GM21515 (cell line): Measurements from ENCODE around the gene ZBTB5.
A peak's percentile ranks its signal among the peaks of the same experiment; 100 is the strongest.
"Not testable (repeated sequence)": the region's sequence is repeated elsewhere in the genome, so short reads cannot be mapped to it uniquely, and the experiment has no call there.

Experiments
- ATAC-seq: cut with Tn5 transposase; IDR thresholded peaks from one replicate; pipeline ENCODE4 v1.9.1; 2021; ENCODE audit not compliant: unreplicated experiment

Gene ZBTB5, protein sequence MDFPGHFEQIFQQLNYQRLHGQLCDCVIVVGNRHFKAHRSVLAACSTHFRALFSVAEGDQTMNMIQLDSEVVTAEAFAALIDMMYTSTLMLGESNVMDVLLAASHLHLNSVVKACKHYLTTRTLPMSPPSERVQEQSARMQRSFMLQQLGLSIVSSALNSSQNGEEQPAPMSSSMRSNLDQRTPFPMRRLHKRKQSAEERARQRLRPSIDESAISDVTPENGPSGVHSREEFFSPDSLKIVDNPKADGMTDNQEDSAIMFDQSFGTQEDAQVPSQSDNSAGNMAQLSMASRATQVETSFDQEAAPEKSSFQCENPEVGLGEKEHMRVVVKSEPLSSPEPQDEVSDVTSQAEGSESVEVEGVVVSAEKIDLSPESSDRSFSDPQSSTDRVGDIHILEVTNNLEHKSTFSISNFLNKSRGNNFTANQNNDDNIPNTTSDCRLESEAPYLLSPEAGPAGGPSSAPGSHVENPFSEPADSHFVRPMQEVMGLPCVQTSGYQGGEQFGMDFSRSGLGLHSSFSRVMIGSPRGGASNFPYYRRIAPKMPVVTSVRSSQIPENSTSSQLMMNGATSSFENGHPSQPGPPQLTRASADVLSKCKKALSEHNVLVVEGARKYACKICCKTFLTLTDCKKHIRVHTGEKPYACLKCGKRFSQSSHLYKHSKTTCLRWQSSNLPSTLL

DNA sequence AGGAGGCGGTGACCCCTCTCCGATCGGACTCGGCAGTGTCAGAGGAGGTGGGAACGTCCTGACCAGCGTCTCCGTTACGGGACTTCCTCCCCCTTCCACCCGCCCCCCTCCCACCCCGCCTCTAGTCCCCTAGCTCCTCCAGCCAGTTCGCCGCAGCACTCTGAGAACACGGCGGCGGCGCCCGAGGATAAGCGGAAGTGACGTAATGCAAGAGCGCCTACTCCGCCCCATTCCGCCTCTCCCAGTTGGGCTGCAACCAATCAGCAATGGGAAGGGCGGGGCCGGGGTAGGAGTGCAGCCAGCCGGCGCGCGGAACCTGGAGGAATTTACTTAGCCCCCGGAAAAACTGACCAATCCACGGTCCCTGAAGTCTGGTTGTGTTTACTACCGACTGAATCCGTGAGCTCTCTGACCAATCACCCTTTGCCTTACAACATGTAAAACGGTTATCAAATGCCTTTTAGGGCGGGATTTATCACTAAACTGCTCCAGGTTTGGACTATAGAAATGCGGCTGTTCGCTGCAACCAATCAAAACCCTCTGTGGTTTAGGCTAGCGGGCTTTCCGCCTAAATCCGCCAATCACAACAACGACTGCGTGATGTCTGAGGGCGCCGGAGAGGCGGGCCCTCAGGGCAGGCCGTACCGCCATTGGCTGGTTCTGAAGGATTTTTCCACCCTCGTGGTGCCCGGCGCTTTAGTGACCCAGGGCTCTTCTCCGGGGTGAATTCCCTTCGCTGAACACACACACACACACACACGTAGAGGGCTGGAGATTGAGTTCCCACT is at the start of gene ZBTB5:
Gene ZBTB5, minus strand, starts transcription at position 202 of the 788 bp plus-strand sequence. CDS start 22,899 bp downstream, outside the sequence.
- peak; percentile 76 for ATAC-seq

DNA sequence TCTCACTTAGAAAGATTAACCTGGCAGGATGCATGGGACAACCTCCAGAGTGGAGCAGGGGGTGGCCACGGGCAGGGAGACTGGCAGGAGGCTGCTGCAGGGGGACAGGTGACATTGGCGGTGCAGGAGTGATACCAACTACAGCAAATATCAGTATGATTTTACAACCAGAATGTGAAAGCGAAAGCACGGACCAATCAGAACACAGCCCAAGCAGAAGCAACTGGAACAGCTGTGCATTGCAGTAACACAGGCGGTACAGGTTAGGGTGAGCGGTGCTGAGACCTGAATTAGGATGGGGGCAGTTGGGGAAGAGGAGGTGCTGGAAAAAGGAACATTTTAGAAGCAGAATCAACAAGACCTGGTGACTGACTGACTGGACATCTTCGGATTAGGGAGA is 49.7 kb upstream of the ZBTB5 start:
- no peak for ATAC-seq

DNA sequence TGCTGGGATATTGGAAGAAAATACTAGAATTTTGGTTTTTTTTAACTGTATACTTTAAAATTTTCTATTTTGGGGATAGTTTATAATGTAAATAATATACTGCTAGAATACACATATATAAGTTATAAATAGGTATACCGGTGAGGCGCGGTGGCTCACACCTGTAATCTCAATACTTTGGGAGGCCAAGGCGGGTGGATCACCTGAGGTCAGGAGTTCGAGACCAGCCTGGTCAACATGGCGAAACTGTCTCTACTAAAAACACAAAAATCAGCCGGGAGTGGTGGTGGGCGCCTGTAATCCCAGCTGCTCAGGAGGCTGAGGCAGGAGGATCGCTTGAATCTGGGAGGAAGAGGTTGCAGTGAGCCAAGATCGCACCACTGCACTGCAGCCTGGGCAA is 49.2 kb upstream of the ZBTB5 start:
- ATAC-seq: not testable (repeated sequence)

DNA sequence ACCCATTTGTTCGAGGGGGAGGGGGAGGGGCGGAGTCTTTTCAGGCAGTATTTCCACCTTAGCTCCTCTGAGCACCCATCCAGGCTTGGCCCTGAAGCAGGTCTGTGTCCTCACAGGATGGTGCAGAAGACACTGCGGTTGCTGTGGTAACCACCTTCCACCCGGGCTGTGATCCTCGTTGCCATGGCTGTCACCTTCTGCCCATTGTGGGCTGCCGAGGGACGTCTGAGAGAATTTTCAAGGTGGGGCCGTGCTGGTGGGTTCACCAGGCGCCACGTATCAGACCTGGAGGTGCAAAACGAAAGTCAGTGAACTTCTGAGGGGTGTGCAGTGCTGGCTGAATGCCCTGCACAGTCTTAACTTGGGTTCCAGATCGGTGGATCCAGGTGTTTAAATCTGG is 47.2 kb upstream of the ZBTB5 start:
- no peak for ATAC-seq

DNA sequence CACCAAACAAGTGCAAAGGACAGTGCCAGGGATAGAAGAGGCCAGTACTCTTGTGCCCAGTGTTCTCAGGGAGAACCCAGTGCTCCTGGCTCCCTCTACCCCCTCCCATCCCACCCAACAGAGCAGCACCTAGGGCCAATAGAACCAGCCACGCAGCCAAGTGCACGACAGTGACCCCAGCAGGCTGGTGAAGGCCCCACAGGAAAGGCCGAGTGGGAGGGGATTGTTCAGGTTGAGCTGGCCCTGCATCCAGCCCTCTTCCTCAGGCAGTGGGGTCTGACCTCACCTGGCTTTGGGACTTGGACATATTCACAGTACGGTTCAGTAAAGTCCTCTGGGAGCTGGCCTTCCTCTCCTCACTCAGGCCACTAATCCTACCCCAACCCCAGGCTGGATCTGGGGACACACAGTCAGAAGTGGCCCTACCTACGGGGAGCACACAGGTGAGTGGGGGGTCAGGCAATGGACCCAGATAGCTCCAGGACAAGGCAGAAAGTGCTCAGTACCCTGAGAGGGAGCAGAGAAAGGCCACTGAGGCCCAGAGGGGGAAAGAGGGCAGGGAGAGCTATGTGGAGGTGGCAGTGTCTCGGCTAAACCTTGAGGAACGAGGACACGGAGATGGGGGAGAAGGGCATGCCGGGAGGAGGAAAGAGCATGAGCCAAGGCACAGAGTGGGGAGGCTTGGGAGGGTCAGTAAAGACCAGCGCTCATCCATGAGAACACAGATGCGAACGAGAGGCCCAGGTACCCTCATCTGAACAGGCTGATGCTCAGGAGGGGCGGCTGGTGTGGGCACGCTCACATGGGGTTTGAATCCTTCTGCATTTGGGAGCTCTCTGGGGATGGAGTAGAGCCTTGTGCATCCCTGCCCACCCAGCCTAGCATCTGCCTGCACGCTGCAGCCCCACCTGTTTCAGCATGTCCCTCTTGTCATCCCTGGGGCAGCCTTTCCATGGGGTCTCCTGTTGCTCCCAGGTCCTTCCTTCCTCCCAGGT is 46.1 kb upstream of the ZBTB5 start:
- ATAC-seq: no peak

DNA sequence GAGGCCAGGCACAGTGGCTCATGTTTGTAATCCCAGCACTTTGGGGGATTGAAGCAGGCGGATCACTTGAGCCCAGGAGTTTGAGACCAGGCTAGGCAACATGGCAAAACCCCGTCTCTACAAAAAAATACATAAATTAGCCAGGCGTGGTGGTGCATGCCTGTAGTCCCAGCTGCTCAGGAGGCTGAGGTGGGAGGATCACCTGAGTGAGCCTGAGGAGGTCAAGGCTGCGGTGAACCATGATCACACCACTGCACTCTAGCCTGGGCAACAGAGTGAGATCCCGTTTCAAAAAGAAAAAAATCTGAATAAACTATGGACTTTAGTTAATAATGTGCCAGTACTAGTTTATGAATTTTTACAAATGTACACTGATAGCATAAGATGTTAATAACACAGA is 44.8 kb upstream of the ZBTB5 start:
- ATAC-seq: not testable (repeated sequence)

DNA sequence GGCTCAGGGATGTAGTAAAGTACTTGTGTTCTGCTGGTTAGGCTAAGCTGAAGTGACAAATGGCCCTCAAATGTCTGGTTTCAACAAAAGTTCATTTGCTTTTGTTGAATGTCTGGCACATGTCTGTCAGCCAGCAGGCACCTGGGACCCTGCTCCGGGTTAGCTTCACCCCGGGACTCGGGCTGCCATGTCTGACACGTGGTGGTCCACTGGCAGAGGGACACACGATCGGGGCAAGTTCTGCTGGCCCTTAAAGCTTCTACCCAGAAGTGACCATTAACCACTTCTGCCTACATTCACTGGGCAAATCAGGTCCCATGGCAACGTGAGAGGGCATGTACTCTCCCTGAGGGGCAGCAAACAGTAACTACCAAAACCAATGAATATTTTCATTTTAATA is 44.3 kb upstream of the ZBTB5 start:
- ATAC-seq: no peak

DNA sequence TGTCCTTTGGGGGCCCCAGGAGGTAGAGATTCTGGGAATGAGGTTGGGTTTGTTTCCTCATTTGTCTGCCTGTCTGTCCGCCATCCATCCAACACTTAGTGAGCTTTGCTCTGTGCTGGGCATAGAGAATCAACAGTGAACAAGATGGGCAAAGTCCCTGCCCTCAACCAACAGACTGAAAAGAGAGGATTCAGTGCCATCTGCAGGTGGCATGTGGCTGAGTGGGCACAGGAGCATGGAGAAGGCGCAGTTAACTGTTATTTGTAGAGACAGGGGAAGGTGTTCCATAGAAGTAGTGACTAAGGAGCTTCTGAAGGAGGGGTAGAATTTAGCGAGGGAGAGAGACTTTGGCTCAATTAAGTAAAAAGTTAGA is 43.6 kb upstream of the ZBTB5 start:
- ATAC-seq: no peak

DNA sequence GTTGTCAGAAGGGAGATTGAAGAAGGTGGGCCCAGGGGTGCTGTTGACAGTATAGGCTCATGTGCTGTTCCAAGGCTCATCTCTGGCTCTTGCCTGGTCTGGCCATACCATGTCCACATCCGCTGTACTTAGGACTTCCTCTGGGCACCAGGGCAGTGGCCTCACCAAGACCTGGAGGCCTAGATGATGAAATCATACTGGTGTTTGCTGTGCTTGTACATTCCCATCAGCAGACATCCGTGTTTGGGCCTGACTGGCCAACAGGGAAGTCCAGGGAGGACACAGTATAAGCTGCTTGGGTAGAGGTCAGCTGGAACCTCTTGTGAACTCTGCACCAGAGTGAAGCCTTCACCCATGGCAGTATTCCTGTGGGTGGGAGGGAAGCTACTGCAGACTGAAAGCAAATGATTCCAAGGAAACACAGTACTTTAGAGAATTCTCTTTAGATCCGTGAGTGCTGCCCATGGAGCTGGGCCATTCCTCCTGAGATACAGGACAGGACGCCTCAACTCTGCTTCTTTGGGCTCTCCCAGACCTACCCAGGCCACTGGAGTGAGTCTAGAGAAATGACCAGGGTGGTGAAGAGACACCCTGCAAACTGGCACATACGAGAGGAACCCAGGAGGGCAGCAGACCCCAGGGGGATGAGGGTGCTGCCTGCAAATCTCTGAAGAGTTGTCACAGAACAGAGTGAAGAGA is 43.0 kb upstream of the ZBTB5 start:
- no peak for ATAC-seq

DNA sequence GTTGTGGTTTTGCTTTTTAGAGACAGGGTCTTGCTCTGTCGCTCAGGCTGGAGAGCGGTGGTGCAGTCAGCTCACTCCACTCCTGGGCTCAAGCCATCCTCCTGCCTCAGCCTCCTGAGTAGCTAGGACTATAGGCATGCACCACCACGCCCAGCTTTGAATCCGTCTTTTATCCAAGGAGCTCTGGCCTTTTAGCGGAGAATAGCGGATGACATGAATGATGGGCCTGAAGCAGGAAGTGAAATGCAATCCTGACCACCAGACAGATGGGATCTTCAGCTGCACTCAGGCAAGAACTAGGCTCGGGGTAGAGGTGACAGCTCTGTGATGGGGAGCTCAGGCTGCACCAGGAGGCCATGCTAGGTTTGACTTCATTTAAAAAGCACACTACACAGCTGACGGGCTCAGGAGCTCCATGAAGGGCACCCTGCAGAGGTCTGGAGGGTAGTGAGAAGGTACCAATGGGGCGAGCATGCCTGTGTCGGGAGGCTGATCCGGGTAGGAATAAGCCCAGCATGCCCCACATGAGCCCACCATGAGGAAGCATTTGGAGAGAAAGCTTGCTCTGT is 42.4 kb upstream of the ZBTB5 start:
- ATAC-seq: no peak

DNA sequence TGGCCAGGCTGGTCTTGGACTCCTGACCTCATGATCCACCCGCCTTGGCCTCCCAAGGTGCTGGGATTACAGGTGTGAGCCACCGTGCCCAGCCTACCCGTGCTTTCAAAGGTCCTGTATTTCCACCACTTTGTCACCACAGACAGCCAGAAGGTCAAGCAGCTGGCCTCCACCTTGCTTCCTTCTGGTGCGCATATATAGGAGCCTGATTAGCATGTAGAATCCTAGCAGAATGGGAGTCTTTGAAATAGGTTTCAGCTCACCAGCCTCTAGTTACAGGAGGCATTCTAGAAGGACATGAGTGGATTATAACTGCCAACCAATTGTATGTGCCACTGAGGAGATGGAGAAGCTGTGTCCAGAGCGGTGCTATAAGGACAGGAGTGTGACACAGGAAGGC is 39.4 kb upstream of the ZBTB5 start:
- ATAC-seq: no peak

DNA sequence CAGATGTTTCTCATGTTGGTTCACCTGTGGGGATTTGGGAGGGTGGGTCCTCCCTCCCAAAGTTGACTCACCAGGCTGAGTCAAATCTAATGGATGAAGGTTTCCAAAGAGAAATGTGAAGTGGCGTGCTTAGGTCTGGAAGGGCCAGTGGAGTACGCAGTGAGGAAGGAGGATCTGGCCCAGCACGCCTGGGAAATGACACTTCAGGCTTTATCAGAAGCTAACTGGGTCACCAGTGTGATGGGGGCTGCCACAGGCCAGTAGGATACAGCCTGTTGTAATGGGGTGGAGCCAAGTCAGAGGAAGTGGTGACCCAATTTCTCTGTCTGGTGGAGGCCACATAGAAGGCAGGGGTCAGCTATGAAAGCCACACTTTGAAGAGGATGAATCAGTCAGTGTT is 38.5 kb upstream of the ZBTB5 start:
- no peak for ATAC-seq

DNA sequence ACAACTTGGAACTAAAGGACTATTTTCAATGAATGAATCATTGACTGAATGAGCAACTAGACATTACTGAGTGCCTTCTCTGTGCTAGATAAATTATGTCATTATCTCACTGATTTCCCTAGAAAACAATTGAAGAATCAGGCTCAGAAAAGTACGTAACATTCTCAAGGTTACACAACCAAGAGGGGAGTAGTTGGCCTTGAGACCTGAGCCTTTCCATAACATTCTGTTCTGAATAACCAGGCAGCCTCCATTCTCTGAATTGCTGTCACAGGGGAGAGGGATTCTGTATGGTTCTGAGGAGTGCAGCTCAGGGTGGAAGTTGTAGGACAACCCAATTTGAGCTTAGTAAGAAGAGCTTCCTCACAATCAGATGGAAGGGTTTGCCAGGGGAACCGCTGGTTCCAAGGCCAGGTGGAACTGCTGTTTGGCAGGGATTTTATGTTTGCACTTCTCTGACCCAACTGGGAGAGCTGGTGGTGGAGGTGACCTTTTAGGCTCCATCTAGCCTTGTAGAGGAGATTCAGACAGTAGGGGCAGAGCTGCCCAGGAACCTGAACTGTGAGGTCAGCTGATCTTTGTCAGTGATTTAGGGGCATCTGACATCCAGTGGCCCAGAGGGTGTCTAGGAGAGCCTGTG is 36.8 kb upstream of the ZBTB5 start:
- no peak for ATAC-seq

DNA sequence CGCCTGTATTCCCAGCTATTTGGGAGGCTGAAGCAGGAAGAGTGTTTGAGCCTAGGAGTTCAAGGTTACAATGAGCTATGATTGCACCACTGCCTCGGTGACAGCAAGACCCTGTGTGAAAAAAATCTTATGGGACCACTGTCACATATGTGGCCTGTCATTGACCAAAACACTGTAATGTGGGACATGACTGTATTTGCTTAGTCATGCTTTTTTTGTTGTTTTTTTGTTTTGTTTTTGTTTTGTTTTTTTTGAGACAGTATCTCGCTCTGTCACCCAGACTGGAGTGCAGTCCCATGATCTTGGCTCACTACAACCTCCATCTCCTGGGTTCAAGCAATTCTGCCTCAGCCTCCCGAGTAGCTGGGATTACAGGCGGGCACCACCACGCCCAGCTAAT is 34.0 kb upstream of the ZBTB5 start:
- ATAC-seq: no peak

DNA sequence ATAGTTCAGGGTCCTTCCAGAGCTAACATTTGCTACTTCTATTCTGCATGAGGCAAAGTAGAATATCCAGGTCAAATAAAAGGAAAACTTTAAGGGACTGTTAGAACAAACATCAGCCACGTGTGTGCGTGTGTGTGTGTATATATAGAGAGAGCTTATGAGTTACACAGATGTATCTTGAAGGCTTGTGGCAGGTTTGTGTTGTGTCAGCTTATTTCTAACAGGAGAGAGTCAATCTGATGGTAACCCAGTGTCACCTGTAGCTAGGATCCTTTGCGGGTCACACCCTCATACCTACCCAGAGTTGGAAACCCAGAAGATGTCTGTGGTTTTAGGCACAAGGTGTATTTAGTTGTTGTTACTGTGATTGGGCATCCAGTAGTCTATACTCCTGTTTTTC is 33.2 kb upstream of the ZBTB5 start:
- ATAC-seq: no peak

DNA sequence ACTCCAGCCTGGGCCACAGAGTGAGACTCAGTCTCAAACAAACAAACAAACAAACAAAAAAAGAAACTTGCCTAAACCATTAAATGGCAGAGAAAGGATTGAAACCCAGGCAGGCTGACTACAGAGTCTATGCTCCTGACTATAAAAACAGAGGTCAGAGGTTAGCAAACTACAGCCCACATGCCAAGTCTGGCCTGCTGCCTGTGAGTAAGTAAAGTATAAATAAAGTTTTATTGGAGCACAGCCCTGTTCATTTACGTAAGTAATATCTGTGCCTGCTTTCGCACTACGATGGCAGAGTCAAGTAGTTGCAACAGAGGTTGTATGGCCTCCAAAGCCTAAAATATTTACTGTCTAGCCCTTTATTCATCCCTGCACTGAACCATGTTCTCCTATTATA is 32.1 kb upstream of the ZBTB5 start:
- no peak for ATAC-seq

DNA sequence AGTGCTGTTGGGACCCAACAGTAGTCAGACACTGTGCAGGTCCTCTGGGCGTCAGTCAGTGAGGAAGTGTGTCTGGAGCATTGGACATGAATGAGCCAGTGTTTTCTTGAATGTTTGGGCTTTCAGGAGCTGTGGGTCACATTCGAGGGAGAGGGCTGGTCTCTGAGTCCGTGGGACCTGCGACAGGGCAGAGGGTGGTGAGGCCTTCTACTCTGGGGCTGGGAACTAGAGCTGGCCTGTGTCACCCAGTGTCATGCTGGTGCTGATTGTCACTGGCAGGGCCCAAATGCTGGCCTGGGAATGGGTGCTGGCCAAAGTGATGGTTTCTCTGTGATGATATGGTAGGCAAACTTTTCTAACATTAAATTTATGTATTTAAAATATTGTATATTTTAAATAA is 30.8 kb upstream of the ZBTB5 start:
- no peak for ATAC-seq

DNA sequence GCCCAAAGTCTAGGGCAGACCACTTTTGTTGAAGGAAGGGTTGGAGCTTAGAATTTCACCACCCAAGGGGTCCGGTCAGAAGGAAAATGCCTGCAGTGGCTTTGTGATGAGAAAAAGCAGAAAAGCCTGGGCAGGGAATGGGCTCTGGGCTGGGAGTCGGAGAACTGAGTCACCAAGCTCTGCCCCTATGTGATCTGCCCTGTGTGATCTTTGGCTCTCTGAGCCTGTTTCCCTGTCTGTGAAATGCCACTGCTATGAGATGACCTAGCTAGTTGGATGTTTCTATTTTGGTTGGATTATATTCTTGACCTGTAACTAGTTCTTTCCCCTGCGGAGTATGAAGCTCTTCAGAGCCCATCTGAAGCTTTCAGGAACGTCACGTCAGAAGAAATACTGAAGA is 30.3 kb upstream of the ZBTB5 start:
- ATAC-seq: no peak

DNA sequence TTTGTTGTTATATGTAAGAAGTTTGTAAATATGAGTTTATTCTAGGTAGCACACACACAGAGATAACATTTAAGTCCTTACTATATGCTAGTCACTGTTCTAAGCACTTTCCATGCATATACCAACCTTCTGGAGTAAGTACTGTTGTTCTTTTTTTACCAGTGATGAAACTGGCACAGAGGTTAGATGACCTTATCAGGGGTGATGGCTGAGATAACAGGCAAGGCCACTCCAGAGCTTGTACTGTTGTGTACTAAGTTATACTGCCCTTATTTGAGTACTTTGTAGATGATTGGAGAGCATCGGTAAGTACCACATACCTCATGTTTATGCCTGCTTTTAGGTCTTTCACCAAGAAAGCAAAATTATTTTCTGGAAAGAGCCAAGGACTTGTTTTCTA is 26.7 kb upstream of the ZBTB5 start:
- no peak for ATAC-seq
